H1 (cell line): ENCODE measurements around the gene PPP2R2C.

Experiments
- BCL11A ChIP-seq, 2 experiments: IDR thresholded peaks; one replicate each; pipeline ENCODE4 v1.6.1; 2011; ENCODE audit warnings: low read depth in 2 of 2, low read length in 2 of 2, mild to moderate bottlenecking in 2 of 2
- CEBPB ChIP-seq: IDR thresholded peaks from 2 replicates; pipeline ENCODE4 v1.6.1; 2012; ENCODE audit warnings: low read depth, low read length
- CREB1 ChIP-seq: IDR thresholded peaks from 2 replicates; pipeline ENCODE4 v1.6.1; 2012; ENCODE audit warnings: inconsistent platforms
- CTCF ChIP-seq, 3 experiments: IDR thresholded peaks; 1 replicate in 2 of 3; 2 replicates in 1 of 3; pipeline versions ENCODE4 v1.5.1 to v1.6.1; 2011; ENCODE audit warnings: low read length in 3 of 3, mild to moderate bottlenecking in 3 of 3, inconsistent platforms in 2 of 3, low read depth in 1 of 3, moderate library complexity in 1 of 3; ENCODE audit not compliant: insufficient read depth in 1 of 3; ENCODE audit errors: control extremely low read depth in 1 of 3
- EZH2 ChIP-seq: fragments of 200-600 bp; sonication (generic); IDR thresholded peaks from 2 replicates; pipeline ENCODE4 v1.7.1; 2012; ENCODE audit warnings: low read depth, mild to moderate bottlenecking, moderate library complexity, low read length, inconsistent platforms; ENCODE audit not compliant: severe bottlenecking
- MAX ChIP-seq: IDR thresholded peaks from 2 replicates; pipeline ENCODE4 v1.6.1; 2012; ENCODE audit warnings: inconsistent platforms
- POLR2A ChIP-seq, 2 experiments: IDR thresholded peaks; 1 replicate in 1 of 2; 2 replicates in 1 of 2; pipeline ENCODE4 v1.6.1; 2011; ENCODE audit warnings: low read depth in 2 of 2, low read length in 2 of 2, mild to moderate bottlenecking in 2 of 2; ENCODE audit errors: control extremely low read depth in 1 of 2
- POLR2AphosphoS5 ChIP-seq: IDR thresholded peaks from 2 replicates; pipeline ENCODE4 v1.6.1; 2011; ENCODE audit warnings: low read depth, low read length
- RAD21 ChIP-seq, 2 experiments: IDR thresholded peaks in 1 of 2; conservative IDR thresholded peaks in 1 of 2; 2 replicates each; pipeline ENCODE4 v1.6.1; 2011; ENCODE audit warnings: low read depth in 2 of 2, low read length in 2 of 2, improper control_type of control experiment in 1 of 2, inconsistent platforms in 1 of 2, mild to moderate bottlenecking in 1 of 2, moderate library complexity in 1 of 2
- RFX5 ChIP-seq: IDR thresholded peaks from 2 replicates; pipeline ENCODE4 v1.6.1; 2011; ENCODE audit warnings: low read depth, low read length, improper control_type of control experiment, borderline replicate concordance
- SAP30 ChIP-seq: fragments of 300-600 bp; sonication (generic); IDR thresholded peaks from 2 replicates; pipeline ENCODE4 v1.7.1; 2012; ENCODE audit warnings: low read length, moderate library complexity, mild to moderate bottlenecking, inconsistent platforms; ENCODE audit not compliant: insufficient read depth, insufficient replicate concordance
- SP1 ChIP-seq: IDR thresholded peaks from 2 replicates; pipeline ENCODE4 v1.6.1; 2011; ENCODE audit warnings: low read depth, low read length
- SRF ChIP-seq: IDR thresholded peaks from 2 replicates; pipeline ENCODE4 v1.6.1; 2011; ENCODE audit warnings: mild to moderate bottlenecking, low read depth, low read length, moderate library complexity
- TBP ChIP-seq: IDR thresholded peaks from 2 replicates; pipeline ENCODE4 v1.6.1; 2011; ENCODE audit warnings: low read depth, low read length, improper control_type of control experiment

GRCh38 chr4:6295495-6295894, 176.9 kb downstream of the PPP2R2C start:
- TF ChIP-seq RFX5 (no peak), POLR2AphosphoS5 (no peak), TBP (no peak), RAD21 (IDR thresholded peaks at IDR 0.05 in 1 of 2, conservative IDR thresholded peaks at IDR 0.05 in 1 of 2; ENCODE audit: low read depth in 2 of 2, low read length in 2 of 2) (no peak), SRF (no peak), CTCF (IDR thresholded peaks at IDR 0.05; ENCODE audit: control extremely low read depth in 1 of 3, insufficient read depth in 1 of 3, low read depth in 1 of 3, low read length in 3 of 3) (no peak), CEBPB (no peak), BCL11A (IDR thresholded peaks at IDR 0.05; ENCODE audit: low read depth in 2 of 2, low read length in 2 of 2) (no peak), CREB1 (no peak), SP1 (no peak), EZH2 (no peak), MAX (no peak), POLR2A (IDR thresholded peaks at IDR 0.05; ENCODE audit: control extremely low read depth in 1 of 2, low read depth in 2 of 2, low read length in 2 of 2) (no peak), SAP30 (no peak)
